Uterus (tissue), 2 donors: Measurements from ENCODE around the gene OR14J1.

Source experiments
- POLR2A ChIP-seq, 2 donors: fragments of 450-650 bp; IDR thresholded peaks; one replicate each; pipeline ENCODE4 v1.6.1; 2016; ENCODE audit warnings: antibody characterized with exemption in 2 of 2, mild to moderate bottlenecking in 1 of 2, moderate library complexity in 1 of 2
- TF ChIP-seq, protein P1 (sequence below), 4 experiments: fragments of 200-600 bp in 2 of 4; fragments of 450-650 bp in 2 of 4; sonication (generic) in 2 of 4; IDR thresholded peaks; one replicate each; pipeline ENCODE4 v1.5.1; 2016 to 2019; ENCODE audit warnings: antibody characterized with exemption in 4 of 4, mild to moderate bottlenecking in 2 of 4, moderate library complexity in 1 of 4

DNA sequence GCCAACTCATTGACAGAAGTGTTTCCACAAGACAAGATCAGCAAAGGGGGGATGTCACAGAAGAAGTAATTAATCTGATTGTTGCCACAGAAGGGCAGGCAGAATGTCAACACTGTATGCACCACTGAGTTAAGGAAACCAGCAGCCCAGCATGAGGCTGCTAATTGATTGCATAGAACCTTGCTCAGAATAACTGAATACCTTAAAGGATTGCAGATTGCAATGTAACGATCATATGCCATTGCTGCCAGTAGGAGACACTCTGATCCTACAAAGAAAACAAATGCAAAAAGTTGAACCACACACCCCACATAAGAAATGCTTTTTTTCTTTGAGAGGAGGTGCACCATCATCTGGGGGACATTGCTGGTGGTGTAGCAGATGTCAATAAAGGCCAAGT lies 54.1 kb downstream of the OR14J1 start:
- TF ChIP-seq, protein P1, sequence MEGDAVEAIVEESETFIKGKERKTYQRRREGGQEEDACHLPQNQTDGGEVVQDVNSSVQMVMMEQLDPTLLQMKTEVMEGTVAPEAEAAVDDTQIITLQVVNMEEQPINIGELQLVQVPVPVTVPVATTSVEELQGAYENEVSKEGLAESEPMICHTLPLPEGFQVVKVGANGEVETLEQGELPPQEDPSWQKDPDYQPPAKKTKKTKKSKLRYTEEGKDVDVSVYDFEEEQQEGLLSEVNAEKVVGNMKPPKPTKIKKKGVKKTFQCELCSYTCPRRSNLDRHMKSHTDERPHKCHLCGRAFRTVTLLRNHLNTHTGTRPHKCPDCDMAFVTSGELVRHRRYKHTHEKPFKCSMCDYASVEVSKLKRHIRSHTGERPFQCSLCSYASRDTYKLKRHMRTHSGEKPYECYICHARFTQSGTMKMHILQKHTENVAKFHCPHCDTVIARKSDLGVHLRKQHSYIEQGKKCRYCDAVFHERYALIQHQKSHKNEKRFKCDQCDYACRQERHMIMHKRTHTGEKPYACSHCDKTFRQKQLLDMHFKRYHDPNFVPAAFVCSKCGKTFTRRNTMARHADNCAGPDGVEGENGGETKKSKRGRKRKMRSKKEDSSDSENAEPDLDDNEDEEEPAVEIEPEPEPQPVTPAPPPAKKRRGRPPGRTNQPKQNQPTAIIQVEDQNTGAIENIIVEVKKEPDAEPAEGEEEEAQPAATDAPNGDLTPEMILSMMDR (IDR thresholded peaks at IDR 0.05) = no peak
- no peak for TF ChIP-seq POLR2A (IDR thresholded peaks at IDR 0.05)
